ENCODE data around the gene SFMBT2.

The SFMBT2 gene

GRCh38 chr10:7117806-7118674 lies 292.8 kb downstream of the SFMBT2 start:
- Histone ChIP-seq H3K27me3 (no peaks in the 10 kb centered on the region), H3K36me3 (no peaks in the 10 kb centered on the region), H3K27ac (no peak overlapping the region), H3K4me1 (ENCODE audit: control insufficient read depth in 1 of 2, insufficient read depth in 1 of 2, low read depth in 1 of 2, low read length in 1 of 2) (peaks cover 3 to 8% of the 10 kb centered on the region in 2 experiments), H3K9me3 (no peaks in the 10 kb centered on the region), H3K4me3 (ENCODE audit: low read depth in 1 of 2, low read length in 1 of 2) (no peak overlapping the region)
- TF ChIP-seq CTCF (IDR thresholded peaks at IDR 0.05) = no peak

GRCh38 chr10:7117177-7117799 lies 293.5 kb downstream of the SFMBT2 start:
- H3K27ac ChIP-seq = no peak overlapping the region
- H3K4me1 ChIP-seq (ENCODE audit: control insufficient read depth in 1 of 2, insufficient read depth in 1 of 2, low read depth in 1 of 2, low read length in 1 of 2) = peaks cover 3 to 8% of the 10 kb centered on the region in 2 experiments
- no peak for TF ChIP-seq CTCF (IDR thresholded peaks at IDR 0.05)
- no peaks in the 10 kb centered on the region for H3K27me3 ChIP-seq
- no peaks in the 10 kb centered on the region for H3K36me3 ChIP-seq
- no peak overlapping the region for H3K4me3 ChIP-seq (ENCODE audit: low read depth in 1 of 2, low read length in 1 of 2)
- no peaks in the 10 kb centered on the region for H3K9me3 ChIP-seq

GRCh38 chr10:7111561-7111960 lies 299.3 kb downstream of the SFMBT2 start:
- Histone ChIP-seq H3K4me3 (ENCODE audit: low read depth in 1 of 2, low read length in 1 of 2) (no peak overlapping the region), H3K4me1 (ENCODE audit: control insufficient read depth in 1 of 2, insufficient read depth in 1 of 2, low read depth in 1 of 2, low read length in 1 of 2) (no peaks in the 10 kb centered on the region), H3K36me3 (no peaks in the 10 kb centered on the region), H3K9me3 (no peaks in the 10 kb centered on the region), H3K27me3 (no peaks in the 10 kb centered on the region), H3K27ac (no peak overlapping the region)
- TF ChIP-seq CTCF (IDR thresholded peaks at IDR 0.05) = no peak

- Histone ChIP-seq H3K4me1 (ENCODE audit: control insufficient read depth in 1 of 2, insufficient read depth in 1 of 2, low read depth in 1 of 2, low read length in 1 of 2) (no peaks in the 10 kb centered on the region), H3K4me3 (ENCODE audit: low read depth in 1 of 2, low read length in 1 of 2) (no peak overlapping the region), H3K36me3 (no peaks in the 10 kb centered on the region), H3K9me3 (no peaks in the 10 kb centered on the region), H3K27me3 (no peaks in the 10 kb centered on the region), H3K27ac (no peak overlapping the region)
- no peak for TF ChIP-seq CTCF (IDR thresholded peaks at IDR 0.05)
Observed at GRCh38 chr10:7111089-7111488, 299.7 kb downstream of the SFMBT2 start.
